HG03460 (cell line): ENCODE results near the gene FOLR3.
"Not testable (repeated sequence)": the region's sequence is repeated elsewhere in the genome, so short reads cannot be mapped to it uniquely, and the experiment has no call there.

ENCODE experiments used
- ATAC-seq: cut with Tn5 transposase; IDR thresholded peaks from one replicate; pipeline ENCODE4 v1.9.1; 2021; ENCODE audit not compliant: unreplicated experiment

Gene FOLR3

GRCh38 chr11:72135473-72135872, at the start of gene FOLR3:
Gene FOLR3, plus strand, starts transcription at chr11:72135725. Its CDS starts 228 bp downstream, at chr11:72135953.
- ATAC-seq, result not testable (repeated sequence)

- no peak for ATAC-seq
These were observed 47.3 kb upstream of the FOLR3 start for GRCh38 chr11:72088076-72088808.

- no peak for ATAC-seq
These were observed 44.2 kb upstream of the FOLR3 start for GRCh38 chr11:72091292-72091691.

- no peak for ATAC-seq
These were observed 36.8 kb upstream of the FOLR3 start for GRCh38 chr11:72098741-72099140.

GRCh38 chr11:72100009-72100408, 35.5 kb upstream of the FOLR3 start:
- no peak for ATAC-seq

GRCh38 chr11:72100462-72100861, 35.1 kb upstream of the FOLR3 start:
- no peak for ATAC-seq

- no peak for ATAC-seq
These were observed 33.4 kb upstream of the FOLR3 start for GRCh38 chr11:72102162-72102561.

- ATAC-seq, result peak; percentile 22
These were observed 32.9 kb upstream of the FOLR3 start for GRCh38 chr11:72102631-72102945.

- peak; percentile 90 for ATAC-seq
These were observed 32.4 kb upstream of the FOLR3 start, which contains the start of gene LAMTOR1 for GRCh38 chr11:72102946-72103753. Gene LAMTOR1, minus strand, starts transcription at chr11:72103297. Its CDS starts 73 bp downstream, at chr11:72103224.

GRCh38 chr11:72103754-72104167, 31.8 kb upstream of the FOLR3 start:
- no peak for ATAC-seq

GRCh38 chr11:72105888-72106287, 29.6 kb upstream of the FOLR3 start, which contains the start of gene TOMT:
Gene TOMT, plus strand, starts transcription at chr11:72105924. Its CDS starts 28 bp downstream, at chr11:72105952.
- ATAC-seq, result no peak

- ATAC-seq, result no peak
These were observed 24.0 kb upstream of the FOLR3 start for GRCh38 chr11:72111300-72112142.

- peak; percentile 90 for ATAC-seq
These were observed 23.2 kb upstream of the FOLR3 start, which contains the start of gene ANAPC15 for GRCh38 chr11:72112143-72112977. Gene ANAPC15, minus strand, starts transcription at chr11:72112695. Its CDS starts 1,419 bp downstream, at chr11:72111276.

- no peak for ATAC-seq
These were observed 22.3 kb upstream of the FOLR3 start for GRCh38 chr11:72112978-72113808.

- ATAC-seq, result no peak
These were observed 21.0 kb upstream of the FOLR3 start for GRCh38 chr11:72114570-72114969.

- no peak for ATAC-seq
These were observed 19.3 kb upstream of the FOLR3 start for GRCh38 chr11:72116019-72116755.

- no peak for ATAC-seq
These were observed 16.3 kb upstream of the FOLR3 start for GRCh38 chr11:72119198-72119597.

- no peak for ATAC-seq
These were observed 14.6 kb upstream of the FOLR3 start for GRCh38 chr11:72120930-72121329.

GRCh38 chr11:72122607-72123006, 12.9 kb upstream of the FOLR3 start:
- ATAC-seq, result no peak
